HG03196 (cell line): ENCODE results near the gene AMOTL2.

ENCODE experiments used
- ATAC-seq: cut with Tn5 transposase; IDR thresholded peaks from one replicate; pipeline ENCODE4 v1.9.1; 2021; ENCODE audit not compliant: unreplicated experiment

Gene AMOTL2

GRCh38 chr3:134374105-134374790 lies at the start of gene AMOTL2:
TSS of gene AMOTL2 (minus strand) at chr3:134374447. CDS start at chr3:134371433, 3,014 bp downstream.
- no peak for ATAC-seq

GRCh38 chr3:134423153-134423552 lies 48.9 kb upstream of the AMOTL2 start:
- ATAC-seq = no peak

GRCh38 chr3:134419960-134420321 lies 45.7 kb upstream of the AMOTL2 start:
- ATAC-seq = no peak

GRCh38 chr3:134419214-134419959 lies 45.1 kb upstream of the AMOTL2 start:
- no peak for ATAC-seq

- no peak for ATAC-seq
Measured at GRCh38 chr3:134409041-134409440, 34.8 kb upstream of the AMOTL2 start.

GRCh38 chr3:134407239-134407625 lies 33.0 kb upstream of the AMOTL2 start:
- ATAC-seq = no peak

GRCh38 chr3:134406331-134407238 lies 32.3 kb upstream of the AMOTL2 start:
- no peak for ATAC-seq

GRCh38 chr3:134404366-134404885 lies 30.2 kb upstream of the AMOTL2 start:
- ATAC-seq = no peak

- no peak for ATAC-seq
Measured at GRCh38 chr3:134397755-134398154, 23.5 kb upstream of the AMOTL2 start.

GRCh38 chr3:134395103-134395502 lies 20.9 kb upstream of the AMOTL2 start:
- ATAC-seq = no peak

GRCh38 chr3:134394380-134394779 lies 20.1 kb upstream of the AMOTL2 start:
- no peak for ATAC-seq

- no peak for ATAC-seq
Measured at GRCh38 chr3:134393074-134393473, 18.8 kb upstream of the AMOTL2 start.

- no peak for ATAC-seq
Measured at GRCh38 chr3:134392336-134392983, 18.2 kb upstream of the AMOTL2 start.

- no peak for ATAC-seq
Measured at GRCh38 chr3:134389865-134390264, 15.6 kb upstream of the AMOTL2 start.

GRCh38 chr3:134388788-134389485 lies 14.7 kb upstream of the AMOTL2 start:
- no peak for ATAC-seq

- ATAC-seq = no peak
Measured at GRCh38 chr3:134388292-134388691, 14.0 kb upstream of the AMOTL2 start.

- no peak for ATAC-seq
Measured at GRCh38 chr3:134387293-134387692, 13.0 kb upstream of the AMOTL2 start.

- no peak for ATAC-seq
Measured at GRCh38 chr3:134384963-134385362, 10.7 kb upstream of the AMOTL2 start.

- no peak for ATAC-seq
Measured at GRCh38 chr3:134381831-134382442, 7.7 kb upstream of the AMOTL2 start.

GRCh38 chr3:134381076-134381475 lies 6.8 kb upstream of the AMOTL2 start:
- no peak for ATAC-seq
